ENCODE measurements around the gene PITRM1.

The PITRM1 gene

GRCh38 chr10:3102720-3103427, 69.7 kb downstream of the PITRM1 start:
- DNase-seq (ENCODE audit: low read depth in 2 of 2): no peak

- DNase-seq (ENCODE audit: low read depth in 2 of 2): no peak
These were observed 71.5 kb downstream of the PITRM1 start for GRCh38 chr10:3100856-3101640.

- DNase-seq (ENCODE audit: low read depth in 2 of 2): no peak
These were observed 72.3 kb downstream of the PITRM1 start for GRCh38 chr10:3100093-3100792.

- no peak for DNase-seq (ENCODE audit: low read depth in 2 of 2)
These were observed 73.1 kb downstream of the PITRM1 start for GRCh38 chr10:3099291-3100092.

GRCh38 chr10:3098689-3099088, 73.9 kb downstream of the PITRM1 start:
- DNase-seq (ENCODE audit: low read depth in 2 of 2): no peak

GRCh38 chr10:3097160-3097559, 75.4 kb downstream of the PITRM1 start:
- no peak for DNase-seq (ENCODE audit: low read depth in 2 of 2)

GRCh38 chr10:3096149-3096548, 76.4 kb downstream of the PITRM1 start:
- DNase-seq (ENCODE audit: low read depth in 2 of 2): no peak

GRCh38 chr10:3095373-3096139, 77.0 kb downstream of the PITRM1 start:
- DNase-seq (ENCODE audit: low read depth in 2 of 2): peak; percentile 28 to 39

GRCh38 chr10:3094609-3095036, 78.0 kb downstream of the PITRM1 start:
- DNase-seq (ENCODE audit: low read depth in 2 of 2): no peak

GRCh38 chr10:3093996-3094395, 78.6 kb downstream of the PITRM1 start:
- DNase-seq (ENCODE audit: low read depth in 2 of 2): no peak

GRCh38 chr10:3091921-3092320, 80.7 kb downstream of the PITRM1 start:
- no peak for DNase-seq (ENCODE audit: low read depth in 2 of 2)

- DNase-seq (ENCODE audit: low read depth in 2 of 2): peak in 1 of 2 experiments; percentile 42
These were observed 81.4 kb downstream of the PITRM1 start for GRCh38 chr10:3090914-3091787.

GRCh38 chr10:3090388-3090787, 82.2 kb downstream of the PITRM1 start:
- DNase-seq (ENCODE audit: low read depth in 2 of 2): no peak
